DMS114 treated with DMSO at 0.1 percent for 48 hours (cell line): Measurements from ENCODE around the gene AFDN.
"Not testable (repeated sequence)": the region's sequence is repeated elsewhere in the genome, so short reads cannot be mapped to it uniquely, and the experiment has no call there.

Experiments
- DNase-seq: peaks from one replicate; lab custom pipeline; 2025; ENCODE audit not compliant: unreplicated experiment; lab: John Stamatoyannopoulos, UW

AFDN gene

DNA sequence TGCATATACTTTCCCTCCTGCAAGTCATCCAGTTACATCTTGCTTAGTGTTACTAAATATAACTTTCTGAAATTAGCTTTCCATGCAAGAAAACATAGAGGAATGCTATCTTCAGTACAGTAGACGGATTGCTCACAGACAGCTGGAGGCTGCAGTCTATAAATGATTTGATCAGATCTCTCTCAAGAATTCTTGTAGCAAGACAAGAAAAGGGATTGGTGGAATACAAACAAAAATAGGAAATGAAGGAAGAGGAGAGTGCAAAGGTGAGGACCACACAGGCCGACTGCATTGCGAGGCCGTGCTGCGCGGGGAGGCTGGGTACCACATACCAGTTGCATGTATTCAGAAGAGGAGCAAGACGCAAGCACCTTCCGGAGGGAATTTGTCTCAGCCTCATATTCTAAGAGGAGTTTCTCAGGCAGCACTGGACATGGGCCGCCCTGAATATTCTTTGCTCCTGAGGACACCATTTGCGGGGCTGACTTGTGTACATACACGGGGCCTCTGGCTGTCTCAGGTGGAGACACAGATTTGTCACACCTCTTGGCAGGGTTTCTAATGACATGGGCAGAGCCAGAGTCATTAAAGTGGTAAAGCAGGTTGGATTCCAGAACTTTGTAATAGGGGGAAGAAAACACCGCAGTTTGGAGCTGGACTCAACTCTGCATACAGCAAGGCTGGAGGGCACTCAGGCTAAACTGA, 148.1 kb downstream of the AFDN start:
- no peak for DNase-seq

GRCh38 chr6:167975458-167975857, 148.7 kb downstream of the AFDN start:
- DNase-seq = no peak

GRCh38 chr6:167976116-167976657, 149.5 kb downstream of the AFDN start:
- DNase-seq = not testable (repeated sequence)

DNA sequence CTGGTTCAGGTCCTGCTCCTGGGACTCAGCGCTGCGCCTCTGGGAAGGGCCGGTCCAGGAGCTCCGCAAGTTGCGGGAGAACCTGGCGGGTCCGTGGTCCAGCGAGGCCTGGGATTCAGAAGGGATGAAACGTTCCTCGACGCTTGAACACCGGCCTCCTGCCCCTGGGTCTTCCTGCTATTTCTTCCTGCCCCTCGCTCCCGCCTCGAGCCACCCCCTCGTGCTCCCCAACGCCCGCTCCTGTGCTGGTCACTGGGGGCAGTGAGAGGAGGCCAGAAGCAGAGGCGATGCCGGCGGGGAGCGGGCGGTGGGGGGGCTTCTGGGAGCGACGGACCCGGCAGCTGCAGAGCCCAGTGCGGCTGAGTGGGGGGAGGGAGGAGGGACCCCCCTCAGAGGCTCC, 150.0 kb downstream of the AFDN start:
- no peak for DNase-seq

GRCh38 chr6:167977717-167978467, 151.2 kb downstream of the AFDN start:
- DNase-seq = no peak

DNA sequence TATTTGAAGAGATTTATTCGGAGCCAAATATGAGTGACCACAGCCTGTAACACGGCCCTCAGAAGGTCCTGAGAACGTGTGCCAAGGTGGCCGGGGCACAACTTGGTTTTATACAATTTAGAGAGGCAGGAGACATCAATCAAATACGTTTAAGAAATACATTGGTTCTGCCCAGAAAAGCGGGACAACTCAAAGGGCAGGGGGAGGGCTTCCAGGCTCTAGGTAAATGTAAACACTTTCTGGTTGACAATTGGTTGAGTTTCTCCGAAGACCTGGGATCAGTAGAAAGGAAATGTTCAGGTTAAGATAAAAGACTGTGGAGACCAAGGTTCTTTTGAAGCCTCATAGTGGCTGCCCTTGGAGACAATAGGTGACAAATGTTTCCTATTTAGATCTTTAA, 151.9 kb downstream of the AFDN start:
- no peak for DNase-seq

- no peak for DNase-seq
These were observed 152.9 kb downstream of the AFDN start for GRCh38 chr6:167979436-167980139.

DNA sequence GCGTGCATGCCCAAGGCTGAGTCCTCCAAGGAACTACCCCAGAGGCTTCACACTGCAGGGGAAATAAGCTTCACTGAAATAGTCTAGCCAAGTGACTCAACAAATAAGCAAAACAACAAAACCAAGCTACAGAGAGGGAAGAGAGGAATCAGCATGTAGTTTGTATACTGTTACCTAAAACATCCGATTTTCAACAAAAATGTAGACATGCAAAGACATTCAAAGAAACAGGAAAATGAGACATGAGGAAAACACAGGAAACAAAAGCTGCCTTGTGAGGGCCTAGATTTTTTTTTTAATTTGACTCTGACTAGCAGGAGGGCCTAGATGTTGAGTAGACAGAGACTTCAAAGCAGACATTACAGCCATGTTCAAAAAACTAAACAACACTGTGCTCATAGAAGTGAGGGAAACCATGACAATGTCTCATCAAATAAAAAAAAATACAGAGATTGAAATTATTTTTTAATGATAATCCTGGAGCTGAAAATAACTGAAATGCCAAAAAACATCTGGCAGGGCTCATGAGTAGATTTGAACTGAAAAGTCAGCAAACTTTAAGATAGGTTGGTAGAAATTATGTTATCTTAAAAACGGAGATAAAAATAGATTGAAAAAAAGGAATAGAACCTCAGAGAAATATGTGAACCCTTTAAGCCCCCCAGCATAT, 154.3 kb downstream of the AFDN start:
- no peak for DNase-seq

- DNase-seq = no peak
These were observed 155.3 kb downstream of the AFDN start for GRCh38 chr6:167981916-167982462.

GRCh38 chr6:167984144-167984719, 157.5 kb downstream of the AFDN start:
- no peak for DNase-seq

GRCh38 chr6:167984876-167985604, 158.3 kb downstream of the AFDN start:
- DNase-seq = no peak

- DNase-seq = no peak
These were observed 159.3 kb downstream of the AFDN start for GRCh38 chr6:167985911-167986595.

GRCh38 chr6:167987396-167988153, 160.9 kb downstream of the AFDN start:
- no peak for DNase-seq

DNA sequence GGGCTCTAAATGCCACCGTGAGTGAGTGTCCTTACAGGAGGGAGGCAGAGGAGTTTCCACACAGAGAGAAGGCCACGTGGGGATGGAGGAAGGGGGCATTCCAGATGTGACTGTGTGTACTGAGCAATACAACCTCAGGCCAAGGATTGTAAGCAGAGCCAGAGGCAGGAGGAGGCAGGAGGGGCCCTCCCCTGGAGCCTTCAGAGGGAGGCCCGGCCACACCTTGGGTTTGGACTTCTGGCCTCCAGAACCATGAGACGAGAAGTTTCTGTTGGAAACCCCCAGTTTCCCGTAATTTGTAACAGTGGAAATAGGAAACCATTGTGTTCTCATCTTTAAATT, 161.4 kb downstream of the AFDN start:
- no peak for DNase-seq

DNA sequence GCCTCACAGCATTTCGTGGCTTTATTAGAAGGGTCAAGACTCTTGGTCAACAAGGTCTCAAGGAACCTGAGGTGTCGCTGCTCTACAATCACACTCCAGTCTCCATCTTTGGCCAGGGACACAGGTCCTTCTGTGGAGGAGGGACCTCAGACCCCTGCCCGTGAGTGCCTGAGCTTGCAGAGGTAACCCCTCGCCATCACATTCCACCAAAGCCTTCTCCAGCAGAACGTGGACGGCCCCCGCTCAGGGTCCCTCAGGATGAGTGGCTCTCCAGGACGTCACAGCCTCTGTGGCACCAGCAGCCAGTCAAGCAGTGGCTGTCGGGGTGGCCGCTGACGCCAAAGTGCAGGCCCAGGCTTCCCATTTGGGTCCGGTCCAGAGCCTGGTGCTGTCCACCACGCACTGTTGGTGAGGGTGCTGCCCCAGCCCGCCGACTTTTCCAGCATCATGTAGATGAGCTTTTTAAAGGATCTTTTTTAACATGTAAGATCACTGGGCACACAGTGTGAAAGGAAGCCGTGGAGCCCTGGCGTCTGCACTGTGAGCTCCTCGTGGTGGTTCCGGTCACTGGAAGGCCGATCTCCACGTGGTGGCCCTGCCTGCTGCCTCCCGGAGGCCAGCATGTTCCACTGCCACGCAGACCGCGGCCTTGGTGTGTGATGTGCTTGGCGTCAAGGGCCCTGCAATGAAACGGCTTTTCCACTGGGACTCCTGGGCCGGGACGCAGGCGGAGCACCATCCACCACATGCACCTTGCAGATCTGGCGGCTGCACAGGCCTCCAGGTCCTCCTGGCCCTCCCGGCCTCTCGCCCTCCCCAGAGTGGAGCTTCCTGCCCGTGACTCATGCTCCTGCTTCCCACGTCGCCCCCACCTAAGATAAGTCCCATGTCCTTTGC, 162.5 kb downstream of the AFDN start:
- DNase-seq = no peak

DNA sequence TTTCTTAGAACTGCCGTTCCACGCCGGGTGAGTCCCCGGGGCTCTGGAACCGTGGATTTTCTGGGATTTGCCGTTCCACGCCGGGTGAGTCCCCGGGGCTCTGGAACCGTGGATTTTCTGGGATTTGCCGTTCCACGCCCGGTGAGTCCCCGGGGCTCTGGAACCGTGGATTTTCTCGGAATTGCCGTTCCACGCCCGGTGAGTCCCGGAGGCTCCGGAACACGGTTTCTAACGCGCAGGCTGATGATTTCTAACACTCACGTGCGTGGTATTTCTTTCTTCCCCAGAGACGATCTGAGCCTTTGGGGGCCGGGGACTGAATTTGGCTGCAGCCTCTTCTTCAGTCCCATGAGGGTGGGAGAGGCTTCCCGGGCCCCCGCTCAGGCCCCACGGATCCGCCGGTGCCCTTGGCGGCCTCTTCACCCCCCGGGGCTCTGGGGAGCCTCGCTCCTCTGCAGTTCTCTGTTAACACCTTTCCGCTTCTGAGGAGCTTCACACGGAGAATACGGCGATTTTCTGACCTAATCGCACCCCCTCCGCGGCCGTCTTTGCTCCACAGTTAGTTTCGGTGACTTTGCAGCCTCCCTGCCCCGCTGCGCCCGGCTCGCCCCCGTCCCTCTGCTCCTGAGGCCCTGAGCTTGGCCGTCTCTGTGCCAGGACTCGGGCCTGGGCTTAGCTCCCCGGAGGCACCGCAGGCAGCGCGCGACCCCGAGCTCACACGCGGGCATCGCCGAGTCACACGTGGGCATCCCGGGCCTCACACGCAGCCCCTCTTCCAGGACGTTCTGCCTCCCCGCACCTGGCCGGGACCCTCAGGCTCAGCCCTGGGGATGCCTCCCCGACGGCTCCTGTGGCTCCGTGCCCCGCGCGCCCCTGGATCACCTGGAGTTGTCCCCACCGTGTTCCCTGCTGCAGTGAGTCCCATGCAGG, 163.6 kb downstream of the AFDN start:
- DNase-seq = no peak

- DNase-seq = no peak
These were observed 166.5 kb downstream of the AFDN start for GRCh38 chr6:167993169-167993568.
